ENCODE data around the gene RFX3.

RFX3 gene

GRCh38 chr9:3360245-3360644 is 165.6 kb downstream of the RFX3 start:
- Histone ChIP-seq H4K20me1 (ENCODE audit: insufficient read depth, low read length) (no peaks in the 10 kb centered on the region), H3K4me1 (ENCODE audit: insufficient read depth, low read length) (no peaks in the 10 kb centered on the region), H3K27me3 (ENCODE audit: insufficient read depth, low read length, poor library complexity) (no peaks in the 10 kb centered on the region), H3K36me3 (ENCODE audit: insufficient read depth, low read length) (no peaks in the 10 kb centered on the region), H3K9ac (ENCODE audit: low read depth, low read length) (no peak overlapping the region), H3K27ac (ENCODE audit: low read length) (no peak overlapping the region), H3K79me2 (ENCODE audit: insufficient read depth, low read length) (no peaks in the 10 kb centered on the region), H3K9me3 (ENCODE audit: insufficient read depth, low read length, severe bottlenecking) (no peaks in the 10 kb centered on the region), H3K4me2 (ENCODE audit: insufficient read depth, low read length) (no peak overlapping the region), H3K4me3 (ENCODE audit: low read depth in 1 of 2, low read length in 2 of 2) (no peak overlapping the region), H2AFZ (ENCODE audit: low read depth, low read length) (no peak overlapping the region)
- ATAC-seq (ENCODE audit: insufficient read depth, low read depth): no peak
- TF ChIP-seq CTCF (IDR thresholded peaks at IDR 0.05; ENCODE audit: borderline replicate concordance, extremely low read depth, low read length, poor library complexity, severe bottlenecking): no peak
- TF ChIP-seq EZH2 (IDR thresholded peaks at IDR 0.05; ENCODE audit: borderline replicate concordance, low read depth, low read length, severe bottlenecking): no peak
- DNase-seq: no peak

- Histone ChIP-seq H3K27ac (ENCODE audit: low read length) (no peak overlapping the region), H3K27me3 (ENCODE audit: insufficient read depth, low read length, poor library complexity) (no peaks in the 10 kb centered on the region), H3K4me1 (ENCODE audit: insufficient read depth, low read length) (no peaks in the 10 kb centered on the region), H3K36me3 (ENCODE audit: insufficient read depth, low read length) (no peaks in the 10 kb centered on the region), H3K4me3 (ENCODE audit: low read depth in 1 of 2, low read length in 2 of 2) (no peak overlapping the region), H4K20me1 (ENCODE audit: insufficient read depth, low read length) (no peaks in the 10 kb centered on the region), H3K9me3 (ENCODE audit: insufficient read depth, low read length, severe bottlenecking) (no peaks in the 10 kb centered on the region), H3K4me2 (ENCODE audit: insufficient read depth, low read length) (no peak overlapping the region), H3K9ac (ENCODE audit: low read depth, low read length) (no peak overlapping the region), H2AFZ (ENCODE audit: low read depth, low read length) (no peak overlapping the region), H3K79me2 (ENCODE audit: insufficient read depth, low read length) (no peaks in the 10 kb centered on the region)
- ATAC-seq (ENCODE audit: insufficient read depth, low read depth) (no peak), DNase-seq (no peak)
- TF ChIP-seq EZH2 (IDR thresholded peaks at IDR 0.05; ENCODE audit: borderline replicate concordance, low read depth, low read length, severe bottlenecking): no peak
- no peak for TF ChIP-seq CTCF (IDR thresholded peaks at IDR 0.05; ENCODE audit: borderline replicate concordance, extremely low read depth, low read length, poor library complexity, severe bottlenecking)
These were observed 166.0 kb downstream of the RFX3 start for GRCh38 chr9:3359778-3360177.

GRCh38 chr9:3359048-3359692 is 166.6 kb downstream of the RFX3 start:
- H3K4me2 ChIP-seq (ENCODE audit: insufficient read depth, low read length): no peak overlapping the region

More at GRCh38 chr9:3359048-3359692, 166.6 kb downstream of the RFX3 start:
- Histone ChIP-seq H3K79me2 (ENCODE audit: insufficient read depth, low read length) (no peaks in the 10 kb centered on the region), H3K36me3 (ENCODE audit: insufficient read depth, low read length) (no peaks in the 10 kb centered on the region), H3K9ac (ENCODE audit: low read depth, low read length) (no peak overlapping the region), H2AFZ (ENCODE audit: low read depth, low read length) (no peak overlapping the region), H3K9me3 (ENCODE audit: insufficient read depth, low read length, severe bottlenecking) (no peaks in the 10 kb centered on the region), H3K27ac (ENCODE audit: low read length) (no peak overlapping the region), H3K27me3 (ENCODE audit: insufficient read depth, low read length, poor library complexity) (no peaks in the 10 kb centered on the region), H3K4me1 (ENCODE audit: insufficient read depth, low read length) (no peaks in the 10 kb centered on the region), H4K20me1 (ENCODE audit: insufficient read depth, low read length) (no peaks in the 10 kb centered on the region), H3K4me3 (ENCODE audit: low read depth in 1 of 2, low read length in 2 of 2) (no peak overlapping the region)
- no peak for DNase-seq
- no peak for TF ChIP-seq CTCF (IDR thresholded peaks at IDR 0.05; ENCODE audit: borderline replicate concordance, extremely low read depth, low read length, poor library complexity, severe bottlenecking)
- TF ChIP-seq EZH2 (IDR thresholded peaks at IDR 0.05; ENCODE audit: borderline replicate concordance, low read depth, low read length, severe bottlenecking): no peak
- no peak for ATAC-seq (ENCODE audit: insufficient read depth, low read depth)
